ENCODE results near the gene C1QTNF9B. TPM values are rescaled to one million over a fixed set of nuclear protein-coding genes. Genes with fewer than 3 reads are reported as not detected.

C1QTNF9B gene
- polyA plus RNA-seq, 3 donors, result not detected

GRCh38 chr13:23849670-23850069 lies 47.6 kb downstream of the C1QTNF9B start:
- Histone ChIP-seq H3K9me3 (replicated peaks in 1 of 2; ENCODE audit: control insufficient read depth in 1 of 2, insufficient read depth in 1 of 2, low read length in 2 of 2) (no peaks in the 10 kb centered on the region), H3K27ac (ENCODE audit: low read depth in 1 of 2, low read length in 2 of 2) (no peak overlapping the region), H4K20me1 (ENCODE audit: insufficient read depth, low read length) (no peaks in the 10 kb centered on the region), H3K9ac (ENCODE audit: insufficient read depth, low read length, poor library complexity, severe bottlenecking) (no peak overlapping the region), H3K4me2 (replicated peaks; ENCODE audit: extremely low read depth, low read length, poor library complexity, severe bottlenecking) (no peak overlapping the region), H3K27me3 (ENCODE audit: control insufficient read depth in 2 of 2, insufficient read depth in 2 of 2, low read length in 2 of 2) (no peaks in the 10 kb centered on the region), H3K4me3 (replicated peaks in 1 of 3; ENCODE audit: low read depth in 2 of 3, low read length in 3 of 3) (no peak overlapping the region), H3K79me2 (ENCODE audit: insufficient read depth, low read length) (no peaks in the 10 kb centered on the region), H2AFZ (ENCODE audit: insufficient read depth, low read depth, low read length, poor library complexity, severe bottlenecking) (no peak overlapping the region), H3K36me3 (replicated peaks in 1 of 2; ENCODE audit: control insufficient read depth in 1 of 2, insufficient read depth in 2 of 2, low read length in 2 of 2) (no peaks in the 10 kb centered on the region), H3K4me1 (ENCODE audit: control insufficient read depth in 1 of 2, insufficient read depth in 2 of 2, low read length in 2 of 2) (no peaks in the 10 kb centered on the region)
- WGBS (ENCODE audit: insufficient coverage), result no CpG with 5 or more reads among the region's 2 CpGs
- peaks cover 0 to 2% (median 0%) of the 10 kb centered on the region in 3 donors for H3K27me3 Mint-ChIP-seq (ENCODE audit: low read depth in 3 of 3)
- intact Hi-C loops (cut with micrococcal nuclease), result no loop called here
- no peak overlapping the region for H3K27ac Mint-ChIP-seq
- H3K36me3 Mint-ChIP-seq, result peaks cover 4 to 6% of the 10 kb centered on the region in 2 donors
- H3K9me3 Mint-ChIP-seq, result no peaks in the 10 kb centered on the region
- H3K4me1 Mint-ChIP-seq, result peaks cover 2% of the 10 kb centered on the region
- no peak for DNase-seq
- H3K4me3 Mint-ChIP-seq, result no peak overlapping the region
- TF ChIP-seq CTCF (IDR thresholded peaks at IDR 0.05), result no peak

DNA sequence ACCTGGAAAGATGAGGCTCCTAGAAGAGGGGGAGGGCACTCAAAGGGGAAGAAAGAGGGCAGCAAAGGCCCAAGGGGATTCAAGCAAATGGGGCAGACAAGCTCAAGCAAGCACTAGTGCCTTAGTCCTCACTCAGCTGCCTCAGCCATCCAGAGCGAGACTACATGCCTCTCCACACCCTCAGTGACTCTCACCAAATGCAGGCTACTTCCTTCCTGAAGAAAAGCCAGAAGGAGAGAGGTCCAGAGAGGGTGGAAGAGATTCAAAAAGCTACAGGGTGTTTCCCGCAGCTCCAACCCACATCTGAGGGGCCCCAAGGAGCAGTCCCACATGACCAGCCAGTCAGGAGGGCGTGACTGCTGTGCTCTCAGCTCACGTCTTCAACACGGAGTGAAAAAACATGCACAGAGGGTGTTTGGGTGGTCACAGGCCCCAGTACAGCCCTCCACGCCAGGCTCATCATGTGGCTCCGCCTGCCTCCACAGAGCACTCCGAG lies 48.6 kb downstream of the C1QTNF9B start:
- H3K9ac ChIP-seq (ENCODE audit: insufficient read depth, low read length, poor library complexity, severe bottlenecking), result no peak overlapping the region
- no peak for DNase-seq
- no peak overlapping the region for H3K4me3 ChIP-seq (replicated peaks in 1 of 3; ENCODE audit: low read depth in 2 of 3, low read length in 3 of 3)
- H3K79me2 ChIP-seq (ENCODE audit: insufficient read depth, low read length), result no peaks in the 10 kb centered on the region
- no peaks in the 10 kb centered on the region for H3K4me1 ChIP-seq (ENCODE audit: control insufficient read depth in 1 of 2, insufficient read depth in 2 of 2, low read length in 2 of 2)
- intact Hi-C loops (cut with micrococcal nuclease), result no loop called here
- no peak overlapping the region for H3K4me2 ChIP-seq (replicated peaks; ENCODE audit: extremely low read depth, low read length, poor library complexity, severe bottlenecking)
- TF ChIP-seq CTCF (IDR thresholded peaks at IDR 0.05), result no peak
- H3K27me3 ChIP-seq (ENCODE audit: control insufficient read depth in 2 of 2, insufficient read depth in 2 of 2, low read length in 2 of 2), result no peaks in the 10 kb centered on the region
- H3K9me3 ChIP-seq (replicated peaks in 1 of 2; ENCODE audit: control insufficient read depth in 1 of 2, insufficient read depth in 1 of 2, low read length in 2 of 2), result no peaks in the 10 kb centered on the region
- no peak overlapping the region for H2AFZ ChIP-seq (ENCODE audit: insufficient read depth, low read depth, low read length, poor library complexity, severe bottlenecking)
- WGBS (ENCODE audit: insufficient coverage), result 25% methylated on average over 7 of the region's 8 CpGs
- no peaks in the 10 kb centered on the region for H3K36me3 ChIP-seq (replicated peaks in 1 of 2; ENCODE audit: control insufficient read depth in 1 of 2, insufficient read depth in 2 of 2, low read length in 2 of 2)
- no peaks in the 10 kb centered on the region for H4K20me1 ChIP-seq (ENCODE audit: insufficient read depth, low read length)
- Mint-ChIP-seq H3K36me3 (peaks cover 1 to 7% of the 10 kb centered on the region in 2 donors), H3K27ac (no peak overlapping the region), H3K27me3 (ENCODE audit: low read depth in 3 of 3) (peaks cover 0 to 2% (median 0%) of the 10 kb centered on the region in 3 donors), H3K4me3 (no peak overlapping the region), H3K4me1 (peaks cover 4% of the 10 kb centered on the region), H3K9me3 (no peaks in the 10 kb centered on the region)
- no peak overlapping the region for H3K27ac ChIP-seq (ENCODE audit: low read depth in 1 of 2, low read length in 2 of 2)
